HCT116 (cell line): Measurements from ENCODE around the gene TRIM61. TPM values are rescaled to one million over a fixed set of nuclear protein-coding genes. Genes with fewer than 3 reads are reported as not detected.
"Not testable (repeated sequence)": the region's sequence is repeated elsewhere in the genome, so short reads cannot be mapped to it uniquely, and the experiment has no call there.

ENCODE experiments used
- ATAC-seq: fragments of 200-7000 bp; cut with Tn5 transposase; 2 replicates; pipeline ENCODE4 v1.9.1; 2020; ENCODE audit warnings: mild to moderate bottlenecking, moderate library complexity
- BruUV-seq: library from RNA; stranded (reverse); fragments of 400-500 nt; replicated peaks from 2 replicates; lab custom pipeline; 2021; lab: Mats Ljungman, UMichigan
- CTCF ChIA-PET: fragments of 300-600 bp; sonication (Branson Sonifier 250); formaldehyde crosslinking; loops from one replicate; lab custom pipeline; 2021; ENCODE audit warnings: antibody characterized with exemption; lab: Charles Lee
- POLR2A ChIA-PET: fragments of 300-600, 350-600 bp; sonication (Branson Sonifier 250); formaldehyde crosslinking; loops from one replicate; lab custom pipeline; 2021; ENCODE audit warnings: antibody characterized with exemption; lab: Charles Lee
- RAD21 ChIA-PET, 2 experiments: fragments of 300-600 bp; sonication (Branson Sonifier 250); formaldehyde crosslinking; loops; one replicate each; lab custom pipeline; 2023; ENCODE audit warnings: low total read pairs in 2 of 2; ENCODE audit not compliant: uncharacterized antibody in 2 of 2, unreplicated experiment in 2 of 2, low non-redundant PET in 1 of 2; lab: Charles Lee
- DNase-seq: peaks from one replicate; pipeline ENCODE4 v3.0.0-alpha.2; 2010; ENCODE audit warnings: low read depth, low spot score
- H2AFZ ChIP-seq: fragments of 200-600 bp; shearing (Covaris generic), sonication (generic); 2 replicates; pipeline ENCODE4 v1.6.1; 2017; ENCODE audit warnings: low read depth, mixed run types, mixed read lengths, antibody characterized with exemption, low read length; ENCODE audit not compliant: poor library complexity, severe bottlenecking
- H3K27ac ChIP-seq: 2 replicates; pipeline ENCODE4 v1.5.1; 2012; ENCODE audit warnings: low read depth, low read length
- H3K27me3 ChIP-seq: fragments of 200-600 bp; sonication (generic); 2 replicates; pipeline ENCODE4 v1.6.1; 2016; ENCODE audit warnings: mixed run types, low read length, mixed read lengths; ENCODE audit not compliant: insufficient read depth
- H3K36me3 ChIP-seq, 2 experiments: fragments of 200-500 bp in 1 of 2; fragments of 200-600 bp in 1 of 2; sonication (Bioruptor generic) in 1 of 2; sonication (generic) in 1 of 2; 2 replicates each; pipeline versions ENCODE4 v1.5.1 to v1.6.1; 2014 to 2016; ENCODE audit warnings: low read length in 2 of 2, inconsistent platforms in 1 of 2, mixed read lengths in 1 of 2, mixed run types in 1 of 2; ENCODE audit not compliant: insufficient read depth in 2 of 2, control insufficient read depth in 1 of 2
- H3K4me1 ChIP-seq, 2 experiments: fragments of 200-600 bp in 1 of 2; sonication (generic) in 1 of 2; 2 replicates each; pipeline versions ENCODE4 v1.5.1 to v1.6.1; 2012 to 2017; ENCODE audit warnings: low read length in 2 of 2, inconsistent platforms in 1 of 2, mild to moderate bottlenecking in 1 of 2, mixed read lengths in 1 of 2, mixed run types in 1 of 2, moderate library complexity in 1 of 2; ENCODE audit not compliant: insufficient read depth in 2 of 2, control insufficient read depth in 1 of 2
- H3K4me2 ChIP-seq: fragments of 200-600 bp; sonication (generic); 2 replicates; pipeline ENCODE4 v1.6.1; 2017; ENCODE audit warnings: mixed run types, low read length, mixed read lengths
- H3K4me3 ChIP-seq, 2 experiments: fragments of 200-600 bp in 1 of 2; sonication (generic) in 1 of 2; replicated peaks in 1 of 2; 2 replicates each; pipeline ENCODE4 v1.5.1; 2011 to 2016; ENCODE audit warnings: low read length in 2 of 2, control low read depth in 1 of 2, low read depth in 1 of 2, mild to moderate bottlenecking in 1 of 2, mixed read lengths in 1 of 2, mixed run types in 1 of 2
- H3K79me2 ChIP-seq: fragments of 200-600 bp; sonication (generic); 2 replicates; pipeline ENCODE4 v1.6.1; 2017; ENCODE audit warnings: mild to moderate bottlenecking, mixed run types, low read length, moderate library complexity, mixed read lengths; ENCODE audit not compliant: insufficient read depth
- H3K9ac ChIP-seq: fragments of 200-600 bp; sonication (generic); 2 replicates; pipeline ENCODE4 v1.6.1; 2016; ENCODE audit warnings: low read length, mixed read lengths
- H3K9me2 ChIP-seq: fragments of 200-600 bp; sonication (generic), shearing (Covaris generic); 2 replicates; pipeline ENCODE4 v1.6.1; 2017; ENCODE audit warnings: mixed run types, mild to moderate bottlenecking, moderate library complexity; ENCODE audit not compliant: insufficient read depth
- H3K9me3 ChIP-seq, 2 experiments: fragments of 200-500 bp in 1 of 2; fragments of 200-600 bp in 1 of 2; sonication (Bioruptor generic) in 1 of 2; sonication (generic) in 1 of 2; 2 replicates each; pipeline ENCODE4 v1.6.1; 2014 to 2017; ENCODE audit warnings: low read length in 2 of 2, mixed read lengths in 2 of 2, inconsistent platforms in 1 of 2, low read depth in 1 of 2, mild to moderate bottlenecking in 1 of 2, mixed run types in 1 of 2, moderate library complexity in 1 of 2; ENCODE audit not compliant: control insufficient read depth in 1 of 2, insufficient read depth in 1 of 2
- H4K20me1 ChIP-seq: fragments of 200-600 bp; sonication (generic), shearing (Covaris generic); 2 replicates; pipeline ENCODE4 v1.6.1; 2017; ENCODE audit warnings: mixed run types, mild to moderate bottlenecking, moderate library complexity; ENCODE audit not compliant: insufficient read depth
- CBX3 ChIP-seq: IDR thresholded peaks from 2 replicates; pipeline ENCODE4 v1.6.1; 2012; ENCODE audit warnings: low read depth
- CTCF ChIP-seq, 3 experiments: fragments of 200-600 bp in 1 of 3; sonication (generic) in 1 of 3; IDR thresholded peaks in 2 of 3; conservative IDR thresholded peaks in 1 of 3; 2 replicates each; pipeline ENCODE4 v1.5.1; 2012 to 2017; ENCODE audit warnings: low read depth in 2 of 3, low read length in 2 of 3, antibody characterized with exemption in 1 of 3, borderline replicate concordance in 1 of 3, control low read depth in 1 of 3, mild to moderate bottlenecking in 1 of 3, mixed read lengths in 1 of 3, mixed run types in 1 of 3, moderate library complexity in 1 of 3; ENCODE audit not compliant: insufficient read depth in 1 of 3
- RAD21 ChIP-seq: IDR thresholded peaks from 2 replicates; pipeline ENCODE4 v1.6.1; 2012; ENCODE audit warnings: low read depth, mild to moderate bottlenecking
- SRF ChIP-seq: IDR thresholded peaks from 2 replicates; pipeline ENCODE4 v1.6.1; 2012; ENCODE audit warnings: low read depth
- intact Hi-C: fragments of 100-400 bp; cut with micrococcal nuclease; formaldehyde crosslinking; loops from 2 replicates; pipeline ENCODE4 v1.10.0; 2022
- total RNA-seq: library from RNA; stranded (reverse); gene quantifications from one replicate; pipeline ENCODE4 v1.2.1, GENCODE V29; 2021; ENCODE audit not compliant: unreplicated experiment
- TF ChIP-seq, protein P1 (sequence below): IDR thresholded peaks from 2 replicates; pipeline ENCODE4 v1.6.1; 2011; ENCODE audit warnings: mild to moderate bottlenecking, low read length, moderate library complexity; ENCODE audit not compliant: insufficient replicate concordance; ENCODE audit errors: extremely low read depth

TRIM61 gene
- total RNA-seq, 1 experiment from 2014 or later = 0.15 TPM

DNA sequence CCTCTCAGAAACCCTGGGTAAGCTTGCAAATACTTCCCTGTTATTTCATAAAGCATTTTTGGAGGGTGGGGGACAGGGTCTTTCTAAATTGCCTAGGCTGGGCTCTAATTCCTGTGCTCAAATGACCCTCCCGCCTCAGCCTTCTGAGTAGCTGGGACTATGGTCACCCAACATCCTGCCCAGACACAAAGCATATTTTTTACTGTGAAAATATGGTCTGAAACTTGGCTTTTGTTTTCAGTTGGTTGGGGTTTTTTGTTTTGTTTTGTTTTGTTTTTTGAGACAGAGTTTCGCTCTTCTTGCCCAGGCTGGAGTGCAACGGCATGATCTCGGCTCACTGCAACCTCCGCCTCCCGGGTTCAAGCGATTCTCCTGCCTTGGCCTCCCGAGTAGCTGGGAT lies 48.3 kb upstream of the TRIM61 start:
- H3K79me2 ChIP-seq, CTCF ChIA-PET, H3K27ac ChIP-seq, intact Hi-C loops, ATAC-seq, H3K36me3 ChIP-seq, DNase-seq, H2AFZ ChIP-seq, H4K20me1 ChIP-seq, RAD21 ChIA-PET, H3K4me1 ChIP-seq, H3K9me2 ChIP-seq, H3K4me3 ChIP-seq, H3K9me3 ChIP-seq, POLR2A ChIA-PET, BruUV-seq, H3K4me2 ChIP-seq, H3K9ac ChIP-seq, H3K27me3 ChIP-seq: not testable (repeated sequence)

DNA sequence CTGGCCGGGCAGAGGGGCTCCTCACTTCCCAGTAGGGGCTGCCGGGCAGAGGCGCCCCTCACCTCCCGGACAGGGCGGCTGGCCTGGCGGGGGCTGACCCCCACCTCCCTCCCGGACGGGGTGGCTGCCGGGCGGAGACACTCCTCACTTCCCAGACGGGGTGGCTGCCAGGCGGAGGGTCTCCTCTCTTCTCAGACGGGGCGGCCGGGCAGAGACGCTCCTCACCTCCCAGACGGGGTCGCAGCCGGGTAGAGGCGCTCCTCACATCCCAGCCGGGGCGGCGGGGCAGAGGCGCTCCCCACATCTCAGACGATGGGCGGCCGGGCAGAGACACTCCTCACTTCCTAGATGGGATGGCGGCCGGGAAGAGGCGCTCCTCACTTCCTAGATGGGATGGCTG lies 42.5 kb upstream of the TRIM61 start:
- RAD21 ChIA-PET, ATAC-seq: not testable (repeated sequence)

GRCh38 chr4:165016971-165017370 lies 39.5 kb upstream of the TRIM61 start:
- DNase-seq = peak; percentile 32
- H2AFZ ChIP-seq = peak overlapping the region; percentile 80
- ATAC-seq = peak; percentile 97
- H3K27ac ChIP-seq = no peak overlapping the region
- RAD21 ChIA-PET = no interaction called here
- H3K4me1 ChIP-seq = 0 out of 4 replicates have a peak, but pooled peaks cover 0 to 2% of the 10 kb centered on the region in 2 experiments
- POLR2A ChIA-PET = no interaction called here
- H3K4me3 ChIP-seq = no peak overlapping the region
- no peaks in the 10 kb centered on the region for H3K9me3 ChIP-seq
- CTCF ChIA-PET = no interaction called here
- no peaks in the 10 kb centered on the region for H3K79me2 ChIP-seq
- BruUV-seq = no TSS peak
- TF ChIP-seq RAD21 (no peak; the same call in 1 of the 2 replicates), CBX3 (no peak), CTCF (IDR thresholded peaks at IDR 0.05 in 2 of 3, conservative IDR thresholded peaks at IDR 0.05 in 1 of 3; ENCODE audit: borderline replicate concordance in 1 of 3, insufficient read depth in 1 of 3, low read depth in 2 of 3, low read length in 2 of 3) (peak in 2 of 3 experiments; percentile 46 to 64; a peak in 4 of 6 replicates), SRF (no peak)
- TF ChIP-seq, protein P1, sequence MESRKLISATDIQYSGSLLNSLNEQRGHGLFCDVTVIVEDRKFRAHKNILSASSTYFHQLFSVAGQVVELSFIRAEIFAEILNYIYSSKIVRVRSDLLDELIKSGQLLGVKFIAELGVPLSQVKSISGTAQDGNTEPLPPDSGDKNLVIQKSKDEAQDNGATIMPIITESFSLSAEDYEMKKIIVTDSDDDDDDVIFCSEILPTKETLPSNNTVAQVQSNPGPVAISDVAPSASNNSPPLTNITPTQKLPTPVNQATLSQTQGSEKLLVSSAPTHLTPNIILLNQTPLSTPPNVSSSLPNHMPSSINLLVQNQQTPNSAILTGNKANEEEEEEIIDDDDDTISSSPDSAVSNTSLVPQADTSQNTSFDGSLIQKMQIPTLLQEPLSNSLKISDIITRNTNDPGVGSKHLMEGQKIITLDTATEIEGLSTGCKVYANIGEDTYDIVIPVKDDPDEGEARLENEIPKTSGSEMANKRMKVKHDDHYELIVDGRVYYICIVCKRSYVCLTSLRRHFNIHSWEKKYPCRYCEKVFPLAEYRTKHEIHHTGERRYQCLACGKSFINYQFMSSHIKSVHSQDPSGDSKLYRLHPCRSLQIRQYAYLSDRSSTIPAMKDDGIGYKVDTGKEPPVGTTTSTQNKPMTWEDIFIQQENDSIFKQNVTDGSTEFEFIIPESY = no peak
- H3K9ac ChIP-seq = no peak overlapping the region
- intact Hi-C loops = no loop called here
- no peaks in the 10 kb centered on the region for H3K36me3 ChIP-seq
- H3K4me2 ChIP-seq = no peak overlapping the region
- H3K27me3 ChIP-seq = no peaks in the 10 kb centered on the region
- no peaks in the 10 kb centered on the region for H3K9me2 ChIP-seq
- H4K20me1 ChIP-seq = no peaks in the 10 kb centered on the region

More for the DNA sequence above, 42.5 kb upstream of the TRIM61 start:
- H3K4me2 ChIP-seq, H3K4me1 ChIP-seq, H2AFZ ChIP-seq, DNase-seq, H4K20me1 ChIP-seq, intact Hi-C loops, POLR2A ChIA-PET, H3K9me2 ChIP-seq, H3K4me3 ChIP-seq, CTCF ChIA-PET, H3K79me2 ChIP-seq, BruUV-seq, H3K9me3 ChIP-seq, H3K27ac ChIP-seq, H3K27me3 ChIP-seq, H3K9ac ChIP-seq, H3K36me3 ChIP-seq: not testable (repeated sequence)
